ENCODE data around the gene JPH4. TPM values are rescaled to one million over a fixed set of nuclear protein-coding genes. Genes with fewer than 3 reads are reported as not detected.

JPH4 gene
- total RNA-seq, 1 experiment from 2014 or later = not detected

- no TSS peak for BruUV-seq (replicated peaks)
- ChIA-PET CTCF (interaction anchor here (0.6 to 7.3 kb wide), 2 partner anchors 86 to 458 kb away, joined by 10 to 50 read pairs; no protein-coding TSS in a partner anchor), POLR2A (no interaction called here)
- H3K27me3 Mint-ChIP-seq (ENCODE audit: insufficient read depth, unreplicated experiment) = no peaks in the 10 kb centered on the region
- Histone ChIP-seq H3K27me3 (replicated peaks; ENCODE audit: control insufficient read depth, insufficient read depth, low read length) (no peaks in the 10 kb centered on the region), H3K4me1 (peaks cover 8% of the 10 kb centered on the region; the same call in 1 of the 2 replicates), H3K9me3 (no peaks in the 10 kb centered on the region), H3K4me3 (ENCODE audit: low read depth, low read length) (no peak overlapping the region), H3K36me3 (ENCODE audit: control insufficient read depth, insufficient read depth, low read length) (peaks cover 5% of the 10 kb centered on the region)
- H3K27ac Mint-ChIP-seq (ENCODE audit: unreplicated experiment) = no peak overlapping the region
- no peak for TF ChIP-seq CTCF (IDR thresholded peaks at IDR 0.05; ENCODE audit: insufficient read depth in 1 of 2, low read depth in 1 of 2, low read length in 1 of 2, severe bottlenecking in 1 of 2, unreplicated experiment in 1 of 2)
- intact Hi-C loops (cut with micrococcal nuclease; ENCODE audit: unreplicated experiment) = loop anchor here (1.0 kb wide), 1 partner anchor 235 kb away; no protein-coding TSS in a partner anchor
- H3K4me1 Mint-ChIP-seq (ENCODE audit: low read depth, unreplicated experiment) = no peaks in the 10 kb centered on the region
- peaks cover 54% of the 10 kb centered on the region for H3K36me3 Mint-ChIP-seq (ENCODE audit: insufficient read depth, unreplicated experiment)
- H3K4me3 Mint-ChIP-seq (ENCODE audit: unreplicated experiment) = no peak overlapping the region
- H3K9me3 Mint-ChIP-seq (ENCODE audit: unreplicated experiment) = no peaks in the 10 kb centered on the region
- no peak for DNase-seq
Observed at GRCh38 chr14:23563473-23564180, 15.0 kb downstream of the JPH4 start.

- Mint-ChIP-seq H3K27ac (ENCODE audit: unreplicated experiment) (no peak overlapping the region), H3K4me1 (ENCODE audit: low read depth, unreplicated experiment) (no peaks in the 10 kb centered on the region), H3K9me3 (ENCODE audit: unreplicated experiment) (no peaks in the 10 kb centered on the region), H3K36me3 (ENCODE audit: insufficient read depth, unreplicated experiment) (peaks cover 54% of the 10 kb centered on the region), H3K4me3 (ENCODE audit: unreplicated experiment) (no peak overlapping the region), H3K27me3 (ENCODE audit: insufficient read depth, unreplicated experiment) (no peaks in the 10 kb centered on the region)
- Histone ChIP-seq H3K27me3 (replicated peaks; ENCODE audit: control insufficient read depth, insufficient read depth, low read length) (no peaks in the 10 kb centered on the region), H3K4me3 (ENCODE audit: low read depth, low read length) (no peak overlapping the region), H3K36me3 (ENCODE audit: control insufficient read depth, insufficient read depth, low read length) (peaks cover 5% of the 10 kb centered on the region), H3K4me1 (peaks cover 2% of the 10 kb centered on the region; the same call in 1 of the 2 replicates), H3K9me3 (no peaks in the 10 kb centered on the region)
- DNase-seq = peak; percentile 67 to 72
- intact Hi-C loops (cut with micrococcal nuclease; ENCODE audit: unreplicated experiment) = loop anchor here (1.0 kb wide), 2 partner anchors 85 to 235 kb away; no protein-coding TSS in a partner anchor
- ChIA-PET CTCF (interaction anchor here (0.6 to 7.3 kb wide), 2 partner anchors 85 to 457 kb away, joined by 10 to 50 read pairs; no protein-coding TSS in a partner anchor), POLR2A (no interaction called here)
- BruUV-seq (replicated peaks) = no TSS peak
- TF ChIP-seq CTCF (IDR thresholded peaks at IDR 0.05; ENCODE audit: insufficient read depth in 1 of 2, low read depth in 1 of 2, low read length in 1 of 2, severe bottlenecking in 1 of 2, unreplicated experiment in 1 of 2) = peak; percentile 89 to 91
Observed at GRCh38 chr14:23562822-23563472, 15.6 kb downstream of the JPH4 start.

All from Caco-2 (cell line).